ENCODE data around the gene TMSB10. TPM values are rescaled to one million over a fixed set of nuclear protein-coding genes. Genes with fewer than 3 reads are reported as not detected.
A peak's percentile ranks its signal among the peaks of the same experiment; 100 is the strongest.
"Not testable (repeated sequence)": the region's sequence is repeated elsewhere in the genome, so short reads cannot be mapped to it uniquely, and the experiment has no call there.

Gene TMSB10
- total RNA-seq, 2 experiments from 2014 or later = 4,217 to 4,653 TPM

DNA sequence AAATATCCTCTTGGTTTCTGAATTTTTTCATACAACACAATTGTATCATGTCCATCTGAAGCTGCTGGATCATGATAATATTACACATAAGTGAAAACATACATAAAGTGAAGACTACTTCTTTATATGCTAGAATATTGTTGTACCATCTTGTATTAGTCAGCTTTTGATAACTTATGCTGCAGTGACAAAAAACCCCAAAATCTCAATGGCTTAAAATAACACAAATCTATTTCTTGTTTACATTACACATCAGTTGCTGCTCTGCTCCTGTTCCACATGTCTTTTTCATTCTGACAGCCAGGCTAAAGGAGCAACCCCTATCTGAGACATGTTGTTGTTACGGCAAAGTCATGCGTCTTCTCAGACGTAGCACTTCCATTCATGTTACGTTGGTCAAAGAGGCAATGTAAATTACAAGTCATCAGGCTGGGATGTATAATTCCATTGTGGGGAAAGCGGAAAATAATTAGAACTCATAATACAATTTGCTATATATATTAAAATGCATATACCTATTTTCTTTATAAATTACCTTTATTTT lies 5.8 kb downstream of the TMSB10 start:
- peaks cover 36% of the 10 kb centered on the region for H3K36me3 Mint-ChIP-seq
- no peak overlapping the region for H3K27ac Mint-ChIP-seq
- no peak for ATAC-seq (ENCODE audit: low read depth)
- POLR2A ChIA-PET = interaction anchor here (2.1 kb wide), 1 partner anchor 22 kb away, joined by 6 read pairs; no protein-coding TSS in a partner anchor
- peaks cover 40% of the 10 kb centered on the region for H3K4me1 Mint-ChIP-seq
- H3K9me3 Mint-ChIP-seq = peaks cover 12% of the 10 kb centered on the region
- H3K4me3 Mint-ChIP-seq = no peak overlapping the region
- no peak for DNase-seq
- no peaks in the 10 kb centered on the region for H3K27me3 Mint-ChIP-seq

- DNase-seq (no peak), ATAC-seq (ENCODE audit: low read depth) (no peak)
- Mint-ChIP-seq H3K9me3 (peaks cover 15% of the 10 kb centered on the region), H3K27ac (no peak overlapping the region), H3K4me3 (no peak overlapping the region), H3K36me3 (peaks cover 21% of the 10 kb centered on the region), H3K27me3 (no peaks in the 10 kb centered on the region), H3K4me1 (peaks cover 33% of the 10 kb centered on the region)
- POLR2A ChIA-PET = interaction anchor here (1.5 kb wide), 1 partner anchor 13 kb away, joined by 6 read pairs; no protein-coding TSS in a partner anchor
Measured at GRCh38 chr2:84912984-84913383, 7.5 kb downstream of the TMSB10 start.

GRCh38 chr2:84914334-84914733 lies 8.9 kb downstream of the TMSB10 start:
- ATAC-seq (ENCODE audit: low read depth) = no peak
- peaks cover 29% of the 10 kb centered on the region for H3K4me1 Mint-ChIP-seq

DNA sequence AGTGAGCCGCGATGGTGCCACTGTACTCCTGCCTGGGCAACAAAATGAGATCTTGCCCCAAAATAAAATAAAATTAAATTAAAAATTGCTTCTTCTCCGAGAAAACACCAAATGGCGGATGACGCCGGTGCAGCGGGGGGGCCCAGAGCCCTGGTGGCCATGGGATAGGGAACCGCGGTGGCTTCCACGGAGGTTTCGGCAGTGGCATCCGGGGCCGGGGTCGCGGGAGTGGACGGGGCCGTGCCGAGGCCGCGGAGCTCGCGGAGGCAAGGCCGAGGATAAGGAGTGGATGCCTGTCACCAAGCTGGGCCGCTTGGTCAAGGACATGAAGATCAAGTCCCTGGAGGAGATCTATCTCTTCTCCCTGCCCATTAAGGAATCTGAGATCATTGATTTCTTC lies 10.2 kb downstream of the TMSB10 start:
- peaks cover 34% of the 10 kb centered on the region for H3K4me1 Mint-ChIP-seq
- H3K9me3 Mint-ChIP-seq; POLR2A ChIA-PET; H3K27ac Mint-ChIP-seq; H3K4me3 Mint-ChIP-seq; ATAC-seq (ENCODE audit: low read depth); H3K36me3 Mint-ChIP-seq; DNase-seq; H3K27me3 Mint-ChIP-seq: not testable (repeated sequence)

More at GRCh38 chr2:84914334-84914733, 8.9 kb downstream of the TMSB10 start:
- H3K27me3 Mint-ChIP-seq = no peaks in the 10 kb centered on the region
- peaks cover 13% of the 10 kb centered on the region for H3K36me3 Mint-ChIP-seq
- DNase-seq = no peak
- no peak overlapping the region for H3K27ac Mint-ChIP-seq
- H3K9me3 Mint-ChIP-seq = peaks cover 11% of the 10 kb centered on the region
- POLR2A ChIA-PET = no interaction called here
- no peak overlapping the region for H3K4me3 Mint-ChIP-seq

- H3K27me3 Mint-ChIP-seq; H3K4me3 Mint-ChIP-seq; H3K36me3 Mint-ChIP-seq; ATAC-seq (ENCODE audit: low read depth); DNase-seq; H3K9me3 Mint-ChIP-seq: not testable (repeated sequence)
- Mint-ChIP-seq H3K27ac (peak overlapping the region; percentile 81), H3K4me1 (peaks cover 26% of the 10 kb centered on the region)
- POLR2A ChIA-PET = interaction anchor here (3.1 to 6.7 kb wide), 2 partner anchors 11 to 22 kb away, joined by 18 to 81 read pairs; partner anchors contain the start of gene TMSB10
Measured at GRCh38 chr2:84917821-84918220, 12.4 kb downstream of the TMSB10 start.

DNA sequence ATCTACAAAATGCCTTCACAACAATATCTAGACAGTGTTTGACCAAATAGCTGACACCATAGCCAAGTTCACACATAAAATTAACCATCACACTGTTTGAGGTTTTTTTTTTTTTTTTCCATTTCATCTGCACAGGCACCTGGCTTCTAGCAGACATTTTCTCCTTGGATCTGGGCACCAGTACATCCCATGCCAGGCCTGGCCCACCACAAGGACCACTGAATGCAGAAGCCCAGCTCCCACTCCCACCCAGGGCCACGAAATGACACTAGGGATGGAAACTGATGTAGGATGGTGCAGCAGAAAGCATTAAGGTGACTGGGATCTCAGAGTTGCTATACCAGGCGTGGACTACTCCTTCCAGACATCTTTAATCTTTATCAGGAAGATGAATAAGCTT lies 13.0 kb downstream of the TMSB10 start:
- H3K36me3 Mint-ChIP-seq = peaks cover 5% of the 10 kb centered on the region
- H3K27ac Mint-ChIP-seq = peak overlapping the region; percentile 81
- ATAC-seq (ENCODE audit: low read depth) (no peak), DNase-seq (no peak)
- H3K4me3 Mint-ChIP-seq = peak overlapping the region; percentile 5
- no peaks in the 10 kb centered on the region for H3K27me3 Mint-ChIP-seq
- POLR2A ChIA-PET = interaction anchor here (1.3 to 6.7 kb wide), 4 partner anchors 8 to 30 kb away, joined by 3 to 81 read pairs (median 14); partner anchors contain the start of gene TMSB10
- H3K4me1 Mint-ChIP-seq = peaks cover 29% of the 10 kb centered on the region
- peaks cover 3% of the 10 kb centered on the region for H3K9me3 Mint-ChIP-seq

DNA sequence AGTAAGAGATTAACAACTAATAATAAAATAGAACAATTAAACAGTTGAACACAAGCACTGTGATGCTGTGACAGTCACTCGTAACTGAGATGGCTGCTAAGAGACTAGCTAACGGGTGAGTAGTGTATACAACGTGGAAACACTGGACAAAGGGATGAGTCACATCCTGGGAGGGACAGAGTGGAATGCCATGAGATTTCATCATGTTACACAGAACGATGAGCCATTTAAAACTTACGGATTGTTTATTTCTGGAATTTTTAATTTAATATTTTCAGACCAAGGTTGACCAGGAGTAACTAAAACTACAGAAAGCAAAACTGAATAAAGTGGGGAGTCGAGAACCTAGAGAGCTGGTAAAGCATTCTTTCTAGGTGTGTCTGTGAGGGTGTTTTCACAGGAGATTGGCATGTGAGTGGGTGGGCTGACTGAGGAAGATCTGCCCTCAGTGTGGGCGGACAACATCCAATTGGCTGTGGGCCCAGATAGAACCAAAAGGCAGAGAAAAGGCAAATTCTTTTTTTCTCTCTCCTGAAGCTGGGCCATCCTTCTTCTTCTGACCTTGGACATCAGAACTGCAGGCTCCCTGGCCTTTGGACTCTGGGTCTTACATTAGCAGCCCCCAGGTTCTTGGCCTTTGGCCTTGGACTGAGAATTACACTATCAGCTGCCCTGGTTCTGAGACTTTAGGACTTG lies 14.6 kb downstream of the TMSB10 start:
- H3K4me1 Mint-ChIP-seq = peaks cover 39% of the 10 kb centered on the region
- H3K27ac Mint-ChIP-seq = peak overlapping the region; percentile 81
- peak; percentile 57 for ATAC-seq (ENCODE audit: low read depth)
- peaks cover 3% of the 10 kb centered on the region for H3K36me3 Mint-ChIP-seq
- peaks cover 3% of the 10 kb centered on the region for H3K9me3 Mint-ChIP-seq
- DNase-seq = no peak
- POLR2A ChIA-PET = interaction anchor here (0.7 to 6.7 kb wide), 8 partner anchors 14 to 78 kb away, joined by 3 to 81 read pairs (median 7); partner anchors contain the start of genes TMSB10 and TRABD2A
- H3K27me3 Mint-ChIP-seq = no peaks in the 10 kb centered on the region
- H3K4me3 Mint-ChIP-seq = peak overlapping the region; percentile 76

- H3K9me3 Mint-ChIP-seq = no peaks in the 10 kb centered on the region
- H3K4me3 Mint-ChIP-seq = no peak overlapping the region
- POLR2A ChIA-PET = interaction anchor here (4.4 kb wide), 1 partner anchor 16 kb away, joined by 116 read pairs; the partner anchor contains the start of gene TMSB10
- peak overlapping the region; percentile 67 for H3K27ac Mint-ChIP-seq
- peaks cover 49% of the 10 kb centered on the region for H3K4me1 Mint-ChIP-seq
- DNase-seq (no peak), ATAC-seq (ENCODE audit: low read depth) (no peak)
- H3K27me3 Mint-ChIP-seq = no peaks in the 10 kb centered on the region
- H3K36me3 Mint-ChIP-seq = peaks cover 6% of the 10 kb centered on the region
Measured at GRCh38 chr2:84923009-84923408, 17.6 kb downstream of the TMSB10 start.

- peaks cover 38% of the 10 kb centered on the region for H3K4me1 Mint-ChIP-seq
- DNase-seq = peak; percentile 48
- POLR2A ChIA-PET = interaction anchor here (0.6 to 4.5 kb wide), 10 partner anchors 14 to 427 kb away, joined by 3 to 116 read pairs (median 6); partner anchors contain the start of genes TMSB10 and TRABD2A
Measured at GRCh38 chr2:84924173-84925106, 19.0 kb downstream of the TMSB10 start.

DNA sequence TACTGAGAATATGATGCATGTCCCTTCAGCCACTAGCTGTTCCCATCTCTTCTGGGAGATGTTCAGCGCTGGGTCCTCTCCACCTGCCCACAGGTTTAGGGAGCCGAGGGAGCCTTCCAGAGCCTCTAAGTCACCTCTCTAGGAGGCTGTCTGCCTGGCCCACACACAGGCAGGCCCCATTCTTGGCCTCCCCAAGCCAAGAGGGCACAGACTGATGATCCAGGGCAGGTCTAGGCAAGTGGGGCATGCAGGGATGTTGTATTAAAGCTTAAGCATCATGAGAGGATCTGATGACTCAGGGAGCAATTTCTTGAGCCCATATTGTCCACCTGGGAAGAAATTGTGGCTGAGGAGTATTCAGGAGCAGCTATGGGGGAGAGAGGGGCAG lies 19.9 kb downstream of the TMSB10 start:
- no peaks in the 10 kb centered on the region for H3K27me3 Mint-ChIP-seq
- DNase-seq (no peak), ATAC-seq (ENCODE audit: low read depth) (peak; percentile 19)
- H3K9me3 Mint-ChIP-seq = no peaks in the 10 kb centered on the region
- POLR2A ChIA-PET = interaction anchor here (0.6 to 4.5 kb wide), 25 partner anchors 13 to 470 kb away, joined by 3 to 116 read pairs (median 4); partner anchors contain the start of genes KCMF1, TMSB10 and TRABD2A
- H3K4me3 Mint-ChIP-seq = peak overlapping the region; percentile 96
- H3K36me3 Mint-ChIP-seq = peaks cover 9% of the 10 kb centered on the region
- H3K27ac Mint-ChIP-seq = peak overlapping the region; percentile 85
- H3K4me1 Mint-ChIP-seq = peaks cover 29% of the 10 kb centered on the region

More at GRCh38 chr2:84924173-84925106, 19.0 kb downstream of the TMSB10 start:
- H3K9me3 Mint-ChIP-seq = no peaks in the 10 kb centered on the region
- H3K27me3 Mint-ChIP-seq = no peaks in the 10 kb centered on the region
- peak overlapping the region; percentile 96 for H3K4me3 Mint-ChIP-seq
- peaks cover 5% of the 10 kb centered on the region for H3K36me3 Mint-ChIP-seq
- peak; percentile 41 for ATAC-seq (ENCODE audit: low read depth)
- H3K27ac Mint-ChIP-seq = peak overlapping the region; percentile 85

DNA sequence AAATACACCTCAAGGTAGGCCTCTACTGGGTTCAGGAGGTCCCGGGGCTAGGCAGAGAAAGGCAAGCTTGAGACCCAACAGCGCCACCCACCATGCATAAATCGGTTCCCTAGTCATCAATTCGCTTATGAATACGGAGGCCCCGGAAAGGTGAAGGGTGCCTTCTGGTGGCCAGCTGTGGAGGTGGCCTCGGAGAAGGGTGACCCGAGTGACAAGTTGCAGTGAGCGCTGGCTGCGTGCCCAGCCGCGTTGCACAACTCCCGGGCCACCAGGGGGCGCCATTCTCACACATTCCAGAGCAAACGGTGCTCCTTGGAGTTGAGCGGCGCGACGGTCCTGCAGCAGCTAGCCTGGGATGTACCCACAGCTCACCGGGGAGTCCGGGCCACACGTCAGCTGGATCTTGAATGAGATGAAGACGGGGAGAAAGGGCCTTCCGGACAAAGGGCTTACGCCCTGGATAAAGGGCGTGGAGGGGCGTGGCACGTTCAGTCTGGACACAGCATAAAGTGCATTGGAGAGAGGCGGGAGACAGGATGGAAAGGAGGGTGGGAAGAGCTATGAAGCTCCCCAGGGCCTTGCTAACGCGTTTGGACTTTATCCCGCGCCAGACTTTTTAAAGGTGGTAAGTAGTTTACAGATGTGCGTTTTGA lies 20.4 kb downstream of the TMSB10 start:
- Mint-ChIP-seq H3K4me3 (peak overlapping the region; percentile 96), H3K9me3 (no peaks in the 10 kb centered on the region), H3K36me3 (peaks cover 9% of the 10 kb centered on the region), H3K27me3 (no peaks in the 10 kb centered on the region), H3K4me1 (peaks cover 27% of the 10 kb centered on the region), H3K27ac (peak overlapping the region; percentile 85)
- ATAC-seq (ENCODE audit: low read depth) (peak; percentile 88), DNase-seq (peak; percentile 99)
- POLR2A ChIA-PET = interaction anchor here (0.7 to 4.5 kb wide), 28 partner anchors 12 to 471 kb away, joined by 3 to 116 read pairs (median 4); partner anchors contain the start of genes KCMF1, SUCLG1, TMSB10 and TRABD2A

- POLR2A ChIA-PET = interaction anchor here (1.9 to 4.5 kb wide), 4 partner anchors 11 to 47 kb away, joined by 19 to 116 read pairs (median 54); partner anchors contain the start of genes TMSB10 and TRABD2A
- Mint-ChIP-seq H3K4me3 (peak overlapping the region; percentile 96), H3K4me1 (peaks cover 34% of the 10 kb centered on the region), H3K36me3 (peaks cover 18% of the 10 kb centered on the region), H3K27ac (peak overlapping the region; percentile 85), H3K9me3 (no peaks in the 10 kb centered on the region), H3K27me3 (no peaks in the 10 kb centered on the region)
- no peak for ATAC-seq (ENCODE audit: low read depth)
- DNase-seq = no peak
Measured at GRCh38 chr2:84927275-84927627, 21.8 kb downstream of the TMSB10 start.

Data from activated naive CD8-positive, alpha-beta T cell treated with anti-CD3 and anti-CD28 coated beads, Interleukin-2, amount 10 ng/mL, durations not matched to agents 7 days and 5 days (primary cell).